Activated CD4-positive, alpha-beta T cell treated with anti-CD3 and anti-CD28 coated beads for 48 hours (primary cell): Measurements from ENCODE around the gene UST.
"Not testable (repeated sequence)": the region's sequence is repeated elsewhere in the genome, so short reads cannot be mapped to it uniquely, and the experiment has no call there.

ENCODE experiments used
- DNase-seq: peaks from one replicate; pipeline ENCODE4 v3.0.0-alpha.2; 2020

UST gene

DNA sequence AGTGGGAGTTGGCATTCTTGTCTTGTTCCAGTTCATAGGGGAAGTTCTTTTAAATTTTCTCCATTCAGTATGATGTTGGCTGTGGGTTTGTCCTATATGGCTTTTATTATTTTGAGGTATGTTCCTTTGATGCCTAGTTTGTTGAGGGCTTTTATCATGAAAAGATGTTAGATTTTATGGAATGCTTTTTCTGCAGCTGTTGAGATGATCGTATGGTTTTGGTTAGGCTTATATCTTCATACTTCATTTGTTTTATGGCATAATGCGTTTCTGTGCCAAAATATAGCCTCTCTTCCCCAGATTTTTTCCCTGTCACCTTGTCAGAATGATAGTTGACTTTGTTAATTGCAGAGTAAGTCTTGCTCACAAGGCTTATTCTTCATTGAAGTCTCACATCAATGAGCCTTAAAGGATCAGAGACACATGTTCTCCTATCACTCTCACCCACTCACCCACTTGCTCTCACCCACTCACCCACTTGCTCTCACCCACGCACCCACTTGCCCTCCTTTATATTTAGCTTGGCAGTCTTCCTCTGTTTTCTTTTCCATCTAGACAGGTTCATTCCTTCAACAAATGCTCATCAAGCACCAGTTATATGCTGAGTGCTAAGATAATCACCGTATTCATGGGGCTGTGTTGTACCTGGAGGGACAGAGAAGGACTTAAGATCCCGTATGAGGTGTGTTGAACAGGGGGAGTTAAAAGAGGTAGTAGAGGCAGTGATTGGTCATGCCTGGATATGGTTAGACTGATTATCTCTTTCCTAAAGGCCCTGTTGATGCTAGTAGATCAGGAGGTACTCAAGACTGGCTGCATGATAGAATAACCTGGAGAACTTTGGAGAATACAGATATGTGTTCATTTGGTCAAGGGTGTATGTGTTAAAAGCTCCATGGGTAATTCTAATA is 19.3 kb downstream of the UST start:
- DNase-seq: no peak

DNA sequence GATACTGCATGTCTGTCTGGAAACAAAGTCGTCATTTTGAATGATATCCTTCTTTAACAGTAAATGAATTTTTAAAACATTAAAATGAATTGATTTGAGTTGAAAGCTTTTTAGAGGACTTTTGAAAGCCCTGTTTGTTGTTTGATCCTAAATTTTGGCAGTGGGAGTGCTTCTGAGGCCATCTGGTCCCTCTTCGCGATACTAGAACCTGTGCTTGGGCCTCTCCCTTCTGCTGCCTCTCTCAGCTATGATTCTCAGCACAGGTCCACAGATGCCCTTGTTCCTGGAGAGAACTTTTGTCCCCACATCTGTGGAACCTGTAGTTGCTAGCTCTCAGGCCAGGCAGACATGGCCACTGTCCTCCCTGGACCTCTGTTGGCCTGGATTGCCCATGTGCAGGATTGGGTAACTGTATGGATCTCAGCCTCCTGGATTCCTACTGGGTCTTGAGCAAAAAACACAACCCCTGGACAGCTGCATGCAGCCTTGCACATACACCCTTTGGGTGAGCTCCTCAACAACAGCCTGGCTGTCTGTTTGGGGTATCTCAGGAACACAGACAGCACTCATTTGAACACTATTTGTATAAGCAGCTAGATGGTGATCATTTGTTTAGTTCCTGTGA is 21.9 kb downstream of the UST start:
- DNase-seq: no peak

DNA sequence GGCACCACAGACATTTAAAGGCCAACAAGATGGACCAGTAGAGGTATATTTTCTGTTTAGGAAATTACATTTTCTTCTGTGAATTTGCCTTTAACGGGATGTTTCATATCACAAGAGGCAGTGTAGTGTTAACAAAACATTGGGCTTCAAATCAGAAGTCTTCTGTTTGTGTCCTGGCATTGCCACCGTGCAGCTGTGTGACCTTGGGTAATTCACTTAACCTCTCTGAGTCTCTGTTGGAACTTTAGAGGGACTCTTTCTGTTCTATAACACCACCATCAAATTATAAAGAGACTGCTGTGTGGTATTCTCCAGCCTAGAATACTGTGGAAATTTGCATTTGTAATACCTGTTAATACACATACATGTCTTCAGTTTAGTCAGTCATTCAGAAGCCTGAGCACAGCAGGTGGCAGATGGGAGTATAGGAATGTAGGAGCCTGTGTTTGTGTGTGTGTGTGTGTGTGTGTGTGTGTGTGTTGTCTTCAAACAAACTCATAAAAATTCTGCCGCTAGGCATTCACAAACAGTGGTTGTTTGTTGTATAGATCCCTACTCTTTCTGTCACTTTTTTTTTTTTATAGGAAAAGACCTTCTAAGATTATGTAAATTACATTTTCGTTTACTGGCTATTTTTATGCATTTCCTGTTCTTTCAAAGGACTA is 22.6 kb downstream of the UST start:
- no peak for DNase-seq

DNA sequence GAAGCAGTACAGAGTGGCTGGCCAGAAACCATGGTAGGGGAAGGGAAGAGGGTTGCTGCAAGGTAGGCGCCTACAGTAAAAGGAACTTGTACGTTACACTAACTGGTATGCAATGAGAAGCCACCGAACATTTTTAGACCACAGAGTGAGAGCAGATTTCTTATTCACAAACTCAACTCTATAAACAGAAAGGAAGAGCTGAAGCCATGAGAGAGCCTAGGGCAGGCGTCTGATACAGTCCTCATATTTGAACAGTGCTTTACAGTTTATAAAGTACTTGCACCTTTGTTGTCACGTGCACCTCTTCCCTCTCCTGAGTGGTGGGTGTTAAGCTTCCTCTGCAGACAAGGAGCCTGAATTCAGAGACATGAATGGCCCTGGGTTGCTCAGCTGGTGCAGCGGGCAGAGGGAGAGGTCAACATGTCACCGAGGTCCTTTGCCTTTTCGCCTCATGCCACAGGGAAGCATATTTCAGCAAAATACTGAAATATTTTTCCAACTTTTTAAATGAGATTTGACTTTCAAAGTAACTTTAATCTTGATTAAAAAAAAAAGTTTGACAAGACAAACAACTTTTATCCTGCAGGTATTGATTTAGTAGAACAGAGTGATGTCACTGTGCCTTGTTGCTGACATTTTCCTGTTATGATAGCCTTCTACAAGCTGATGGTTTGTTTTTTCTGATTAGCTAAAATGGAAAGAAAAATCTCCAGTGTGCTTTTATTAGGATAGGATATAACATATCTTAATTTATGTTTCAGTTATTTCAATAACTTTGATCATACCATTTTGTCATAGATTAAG is 23.8 kb downstream of the UST start:
- no peak for DNase-seq

DNA sequence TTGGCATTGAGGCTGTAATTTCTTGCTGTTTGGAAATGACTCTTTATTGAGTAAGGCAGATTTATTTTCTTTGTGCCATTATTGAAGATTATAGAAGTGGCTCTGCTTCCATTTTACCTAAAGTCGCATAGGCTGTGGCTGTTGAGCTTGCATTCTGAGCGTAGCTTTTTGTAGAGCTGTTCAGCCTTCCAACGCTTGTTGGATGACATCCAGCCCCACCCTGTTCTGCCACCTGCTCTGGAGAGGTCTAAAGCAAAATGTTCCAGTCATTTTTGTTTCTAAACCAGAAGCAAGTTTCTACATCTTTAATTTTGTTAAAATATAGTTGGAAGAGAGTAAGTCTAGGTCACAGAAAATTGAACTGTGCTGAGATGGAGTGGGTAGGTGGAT is 24.4 kb downstream of the UST start:
- DNase-seq: no peak

DNA sequence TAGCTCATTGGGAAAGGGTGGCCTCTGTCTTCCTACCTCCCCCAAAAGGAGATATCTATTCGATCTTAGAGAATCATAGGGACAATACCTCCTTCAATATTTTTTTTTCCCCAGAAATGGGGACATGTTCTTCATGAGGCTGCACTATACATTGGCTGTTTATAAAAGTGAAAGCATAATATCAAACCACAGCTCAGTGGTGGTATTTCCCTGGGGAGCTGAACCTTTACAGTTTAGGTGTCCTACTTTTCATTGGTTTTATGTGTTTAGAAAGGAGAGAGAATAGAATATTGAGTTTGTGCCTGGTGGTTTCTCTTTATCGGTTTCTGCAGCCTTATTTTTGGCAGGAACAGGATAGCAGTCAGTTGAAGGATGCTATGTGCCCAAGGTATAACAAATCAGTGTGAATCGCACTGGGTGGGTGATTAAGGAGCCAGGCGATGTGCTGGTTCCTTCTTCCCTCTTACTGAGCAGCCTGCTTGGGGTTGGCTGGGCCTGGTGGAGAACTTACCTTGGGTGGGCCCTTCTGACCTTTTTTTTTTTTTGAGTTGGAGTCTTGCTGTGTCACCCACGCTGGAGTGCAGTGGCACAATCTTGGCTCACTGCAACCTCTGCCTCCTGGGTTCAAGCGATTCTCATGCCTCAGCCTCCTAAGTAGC is 25.2 kb downstream of the UST start:
- no peak for DNase-seq

DNA sequence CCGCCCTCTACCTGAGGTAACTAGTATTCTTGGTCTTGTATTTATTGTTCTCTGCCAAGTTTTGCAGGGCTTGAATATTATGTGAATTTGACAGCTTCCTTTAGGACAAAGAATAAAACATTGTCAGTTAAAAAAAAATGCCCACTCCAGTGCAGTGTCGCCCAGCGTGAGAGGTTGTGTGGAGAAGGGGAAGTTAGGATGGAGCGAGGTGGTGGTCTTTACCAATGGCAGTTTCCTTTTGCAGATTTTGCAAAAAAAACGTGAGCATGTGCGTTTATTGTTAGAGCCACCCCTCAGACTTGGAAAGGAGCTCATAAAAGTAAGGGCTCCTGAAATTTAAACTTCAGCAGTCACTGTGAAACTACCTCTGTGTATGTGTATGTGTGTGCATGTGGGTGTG is 28.3 kb downstream of the UST start:
- DNase-seq: no peak

DNA sequence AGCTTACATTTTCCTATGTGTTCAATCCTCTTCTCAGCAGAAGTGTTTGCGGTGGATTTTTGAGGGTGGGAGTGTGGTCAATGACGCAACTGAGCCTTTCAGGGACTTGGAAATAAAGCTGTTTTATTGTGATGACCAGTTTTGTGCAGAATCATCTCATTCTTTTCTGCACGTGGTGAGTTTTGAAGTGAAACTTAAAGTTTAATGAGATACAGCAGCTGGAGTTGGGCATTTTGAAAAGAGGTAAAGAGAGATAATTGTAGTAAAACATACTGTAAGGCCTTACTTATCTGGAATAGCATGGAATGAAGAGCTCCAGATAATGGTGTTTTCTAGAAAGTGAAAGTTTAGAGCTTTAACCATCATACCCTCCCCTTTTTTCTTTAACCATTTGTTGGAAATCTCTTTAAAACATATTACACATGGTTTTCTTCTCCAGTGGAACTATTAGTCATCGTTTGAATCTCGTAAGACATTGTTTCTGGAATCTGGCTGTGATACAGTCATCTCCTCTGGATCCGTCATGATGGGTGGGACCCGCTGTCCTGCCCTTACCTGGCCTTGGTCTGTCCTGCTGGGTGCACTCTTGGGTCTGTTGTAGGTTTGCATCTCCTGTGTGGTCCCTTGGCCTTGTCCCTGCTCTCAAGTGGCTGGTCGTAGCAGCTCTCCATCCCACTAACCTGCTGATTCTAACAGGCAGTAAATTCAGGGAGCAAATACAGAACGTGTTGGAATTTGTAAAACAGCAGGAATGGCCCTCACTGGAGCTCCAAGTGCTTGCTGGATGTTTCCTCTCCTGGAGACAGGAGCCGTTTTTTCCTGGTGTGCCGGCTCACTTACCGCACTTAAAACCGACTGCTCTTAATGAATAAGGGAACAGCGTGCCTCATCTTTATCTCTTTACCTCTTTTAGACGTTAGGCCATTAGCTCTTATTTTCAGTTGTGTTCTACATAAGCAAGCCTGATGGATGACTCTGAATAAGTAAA is 29.8 kb downstream of the UST start:
- no peak for DNase-seq

DNA sequence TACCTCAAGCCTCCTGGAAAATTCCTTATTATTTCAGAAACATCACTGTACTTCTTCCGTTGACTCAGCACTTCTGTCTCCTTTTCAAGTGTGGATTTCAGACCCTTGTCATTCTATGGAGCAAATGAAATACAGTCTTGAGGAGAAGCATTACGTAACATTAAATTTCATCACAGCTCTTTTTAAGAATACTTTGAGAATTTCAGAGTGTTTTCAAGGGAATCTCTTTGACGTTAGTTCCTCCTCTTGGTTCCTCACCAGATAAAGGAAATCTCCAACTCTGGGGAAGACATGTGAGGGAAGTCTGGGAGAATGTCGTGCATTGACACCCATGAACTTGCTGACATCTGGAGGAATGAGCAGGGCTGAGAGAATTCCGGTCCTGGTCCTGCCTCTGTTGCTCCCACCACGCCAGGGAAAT is 32.3 kb downstream of the UST start:
- DNase-seq: no peak

DNA sequence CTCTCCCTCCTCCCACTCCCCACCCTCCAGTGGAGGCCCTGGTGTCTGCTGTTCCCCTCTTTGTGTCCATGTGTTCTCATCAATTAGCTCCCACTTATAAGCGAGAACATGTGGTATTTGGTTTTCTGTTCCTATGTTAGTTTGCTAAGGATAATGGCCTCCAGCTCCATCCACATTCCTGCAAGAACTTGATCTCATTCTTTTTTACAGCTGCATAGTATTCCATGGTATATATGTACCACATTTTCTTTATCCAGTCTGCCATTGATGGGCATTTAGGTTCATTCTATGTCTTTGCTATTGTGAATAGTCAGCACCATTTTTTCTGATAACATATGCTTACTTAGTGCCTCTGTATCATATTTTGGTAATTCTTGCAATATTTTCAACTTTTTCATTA is 33.6 kb downstream of the UST start:
- DNase-seq: not testable (repeated sequence)

DNA sequence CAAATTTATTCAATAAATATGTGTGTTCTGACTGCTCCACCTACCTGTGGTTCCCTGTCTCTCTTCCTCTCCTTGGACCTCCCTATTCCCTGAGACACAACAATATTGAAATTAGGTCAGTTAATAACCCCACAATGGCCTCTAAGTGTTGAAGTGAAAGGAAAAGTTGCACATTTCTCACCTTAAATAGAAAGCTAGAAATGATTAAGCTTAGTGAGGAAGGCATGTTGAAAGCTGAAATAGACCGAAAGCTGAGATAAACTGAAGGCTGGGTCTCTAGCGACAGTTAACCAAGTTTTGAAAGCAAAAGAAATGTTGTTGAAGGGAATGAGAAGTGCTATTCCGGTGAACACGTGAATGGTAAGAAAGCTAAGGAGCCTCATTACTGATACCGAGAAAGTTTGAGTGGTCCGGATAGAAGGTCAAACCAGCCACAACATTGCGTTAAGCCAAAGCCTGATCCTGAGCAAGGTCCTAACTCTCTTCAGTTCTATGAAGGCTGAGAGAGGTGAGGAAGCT is 34.1 kb downstream of the UST start:
- no peak for DNase-seq

DNA sequence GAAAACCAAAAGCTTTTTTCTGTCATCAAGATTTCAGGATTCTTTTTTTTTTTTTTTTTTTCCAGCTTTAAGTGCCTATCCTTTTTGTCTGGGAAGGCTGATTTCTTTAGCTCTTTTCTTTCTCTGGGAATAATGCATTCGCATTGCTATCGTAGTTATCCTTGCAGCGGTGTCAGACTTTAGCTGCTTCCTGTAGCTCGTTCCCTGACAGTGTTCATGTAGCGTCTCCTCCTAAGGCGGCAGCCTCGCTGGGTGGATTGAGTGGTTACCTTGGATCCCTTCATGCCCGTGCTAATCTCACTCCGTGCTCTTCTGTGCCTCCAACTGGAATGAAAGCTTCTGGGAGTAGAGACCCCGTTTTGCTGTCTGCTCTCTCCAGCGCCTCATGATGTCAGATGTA is 43.1 kb downstream of the UST start:
- DNase-seq: no peak

DNA sequence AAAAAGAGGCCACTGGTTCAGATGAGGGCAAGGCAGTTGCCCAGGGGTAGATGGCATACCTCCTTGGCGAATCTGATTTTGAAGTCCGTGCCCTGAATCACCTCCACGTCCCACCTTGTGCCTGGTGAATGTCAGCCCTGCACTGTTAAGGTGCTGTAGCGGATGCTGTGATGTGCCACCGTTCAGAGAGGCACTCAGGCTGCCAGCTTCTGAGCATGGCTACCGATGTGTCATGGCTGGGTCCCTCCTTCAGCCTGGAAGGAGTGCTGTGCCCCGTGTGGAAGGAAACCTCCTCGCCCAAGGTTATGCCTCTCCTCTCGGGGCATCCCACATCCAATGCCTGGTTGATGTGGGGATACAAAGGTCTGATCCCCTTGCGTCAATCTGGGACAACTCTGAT is 43.6 kb downstream of the UST start:
- DNase-seq: no peak

DNA sequence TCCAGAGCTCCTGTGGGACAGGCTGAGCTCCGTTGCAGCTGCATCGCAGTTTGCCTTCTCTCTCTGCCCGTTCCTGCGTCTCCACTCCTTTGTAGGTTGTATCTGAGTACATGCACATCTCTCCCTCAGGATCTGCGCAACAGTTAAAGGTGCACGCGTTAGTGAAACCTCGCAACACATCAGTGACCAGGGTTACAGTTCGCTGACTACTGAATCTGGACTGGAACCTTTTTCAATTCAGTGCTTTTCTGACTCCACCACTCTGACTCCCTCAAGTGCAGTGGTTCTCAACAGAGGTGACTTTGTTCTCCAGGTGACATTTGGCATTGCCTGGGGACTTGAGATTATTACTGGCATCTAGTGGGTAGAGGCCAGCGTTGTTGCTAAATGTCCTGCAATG is 44.0 kb downstream of the UST start:
- DNase-seq: no peak

DNA sequence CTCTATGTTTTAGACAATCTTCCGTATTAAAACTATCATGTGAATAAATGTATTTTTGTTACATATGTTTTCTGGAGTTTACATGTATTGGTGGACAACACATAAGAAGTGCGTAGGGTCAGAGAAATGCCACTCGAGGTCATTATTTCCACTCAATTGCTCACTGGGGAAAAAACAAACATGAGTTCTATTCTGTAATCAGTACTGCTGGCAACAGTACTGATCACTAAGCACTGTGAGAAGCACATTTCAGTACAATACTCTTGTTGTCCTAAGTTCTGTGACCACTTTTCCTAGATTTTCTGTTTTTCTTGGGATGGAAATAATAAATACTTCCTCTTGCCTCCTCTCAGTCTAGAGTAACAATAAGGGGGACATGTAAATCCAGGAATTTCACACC is 44.5 kb downstream of the UST start:
- no peak for DNase-seq

DNA sequence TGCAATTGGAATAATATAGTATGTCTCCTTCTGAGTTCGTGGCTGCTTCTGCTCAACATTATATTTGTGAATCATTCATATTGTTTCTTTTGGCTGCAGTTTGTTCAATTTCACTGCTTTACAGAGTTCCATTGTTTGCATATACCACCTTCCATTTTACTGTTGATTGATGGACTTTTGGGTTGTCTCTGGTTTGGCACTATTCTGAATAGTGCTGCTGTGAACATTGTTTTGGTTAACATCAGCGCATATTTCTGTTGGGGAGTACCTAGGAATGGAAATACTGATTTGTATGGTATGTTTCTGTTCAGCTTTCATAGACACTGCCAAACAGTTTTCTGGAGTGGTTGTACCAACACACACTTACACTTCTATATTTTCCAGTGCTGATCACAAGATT is 46.9 kb downstream of the UST start:
- no peak for DNase-seq

DNA sequence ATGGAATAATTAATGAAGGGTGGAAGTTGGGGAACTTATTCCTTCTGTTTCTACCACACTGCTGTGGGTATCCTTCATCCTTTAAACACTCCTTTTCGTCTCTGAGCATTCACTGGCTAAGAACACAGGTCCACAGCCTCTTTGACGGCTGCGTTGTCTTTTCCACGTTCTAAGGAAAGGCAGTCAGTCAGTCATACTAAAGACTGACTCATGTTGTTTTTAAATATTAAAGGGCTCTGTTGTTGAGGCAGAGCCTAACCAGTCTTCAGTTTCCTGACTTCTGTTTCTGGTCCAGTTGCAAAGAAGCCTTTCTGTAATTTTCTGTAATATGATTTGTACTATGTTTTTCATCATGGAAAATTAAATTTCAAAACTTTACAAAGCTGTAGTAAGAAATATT is 48.0 kb downstream of the UST start:
- no peak for DNase-seq

DNA sequence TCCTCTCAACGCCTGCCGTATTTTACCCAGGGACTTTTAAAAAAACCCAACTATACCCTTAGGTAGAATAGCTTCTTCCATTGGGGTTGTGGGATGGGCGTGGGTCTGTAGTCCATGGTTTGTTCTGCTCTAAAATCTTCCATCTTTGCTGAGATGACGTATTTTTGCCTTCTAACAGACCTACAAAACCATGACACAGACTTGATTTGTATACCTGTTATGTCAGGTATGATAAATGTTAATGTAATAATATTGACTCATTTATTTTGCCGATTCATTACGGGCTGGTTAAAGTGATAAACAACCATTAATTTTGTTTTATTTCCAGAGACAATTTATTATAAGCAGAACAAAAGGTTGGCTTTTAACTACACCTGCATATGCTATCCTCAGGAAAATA is 48.7 kb downstream of the UST start:
- DNase-seq: no peak

DNA sequence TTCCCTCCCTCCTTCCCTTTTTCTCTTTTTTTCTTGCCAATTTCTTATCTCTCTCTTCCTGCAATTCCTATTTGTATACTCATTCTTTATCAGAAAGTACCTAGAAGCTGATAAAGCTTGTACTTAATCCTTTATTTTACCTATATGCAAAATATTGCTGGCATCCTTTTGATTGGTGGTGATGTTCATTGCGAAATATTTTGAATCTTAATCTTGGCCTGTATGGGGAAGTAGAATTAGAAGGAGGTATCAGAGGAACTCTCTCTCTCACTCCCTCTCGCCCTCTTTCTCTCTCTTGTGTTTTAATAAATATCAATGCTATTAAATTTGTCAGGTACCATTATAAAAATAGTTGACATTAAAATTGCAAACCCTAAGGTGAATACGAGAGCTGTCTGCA is 52.8 kb downstream of the UST start:
- no peak for DNase-seq

DNA sequence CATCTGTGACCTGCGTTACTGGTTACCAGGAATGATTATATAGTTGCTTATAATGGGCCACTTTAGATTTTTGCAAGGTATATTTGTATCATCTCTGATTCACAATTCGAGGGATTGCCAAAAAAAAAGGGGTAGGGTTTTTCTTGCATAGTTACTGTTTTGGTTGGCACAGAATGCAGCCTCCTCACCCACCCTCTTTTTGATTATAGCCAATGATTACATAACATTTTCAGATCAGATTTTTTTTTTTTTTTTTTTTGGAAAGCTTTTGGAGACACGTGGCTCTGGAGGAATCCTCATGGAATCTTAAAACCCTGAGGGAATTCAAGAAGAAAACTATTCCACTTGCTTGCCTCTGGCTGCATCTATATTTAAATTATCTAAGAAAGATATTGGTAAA is 53.7 kb downstream of the UST start:
- no peak for DNase-seq

DNA sequence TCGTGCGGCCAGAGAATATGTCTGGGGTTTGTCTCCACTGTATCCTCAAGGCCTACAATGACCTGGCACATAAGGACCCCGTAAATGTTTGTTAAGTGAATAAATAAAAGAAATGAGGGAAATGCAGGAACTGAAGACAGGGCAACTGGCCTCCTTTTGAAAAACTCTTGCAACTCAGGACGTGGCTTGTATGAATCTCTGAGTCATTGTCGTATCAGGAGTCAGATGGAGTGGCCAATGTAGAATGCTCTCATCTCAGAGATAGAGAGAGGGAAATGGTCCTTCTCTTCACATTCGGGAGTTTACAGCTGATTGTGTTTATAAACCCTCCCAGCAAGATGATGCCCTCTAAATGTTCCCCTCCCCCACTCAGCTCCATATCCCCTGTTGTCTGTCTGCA is 57.1 kb downstream of the UST start:
- DNase-seq: no peak
